ENCODE data around the gene MYRIP.

- no peak for TF ChIP-seq CREB5 (CRISPR knock-in tag; IDR thresholded peaks at IDR 0.05; ENCODE audit: low read depth)
- TF ChIP-seq ISL1 (CRISPR knock-in tag; IDR thresholded peaks at IDR 0.05), result no peak
- TF ChIP-seq, protein P1, sequence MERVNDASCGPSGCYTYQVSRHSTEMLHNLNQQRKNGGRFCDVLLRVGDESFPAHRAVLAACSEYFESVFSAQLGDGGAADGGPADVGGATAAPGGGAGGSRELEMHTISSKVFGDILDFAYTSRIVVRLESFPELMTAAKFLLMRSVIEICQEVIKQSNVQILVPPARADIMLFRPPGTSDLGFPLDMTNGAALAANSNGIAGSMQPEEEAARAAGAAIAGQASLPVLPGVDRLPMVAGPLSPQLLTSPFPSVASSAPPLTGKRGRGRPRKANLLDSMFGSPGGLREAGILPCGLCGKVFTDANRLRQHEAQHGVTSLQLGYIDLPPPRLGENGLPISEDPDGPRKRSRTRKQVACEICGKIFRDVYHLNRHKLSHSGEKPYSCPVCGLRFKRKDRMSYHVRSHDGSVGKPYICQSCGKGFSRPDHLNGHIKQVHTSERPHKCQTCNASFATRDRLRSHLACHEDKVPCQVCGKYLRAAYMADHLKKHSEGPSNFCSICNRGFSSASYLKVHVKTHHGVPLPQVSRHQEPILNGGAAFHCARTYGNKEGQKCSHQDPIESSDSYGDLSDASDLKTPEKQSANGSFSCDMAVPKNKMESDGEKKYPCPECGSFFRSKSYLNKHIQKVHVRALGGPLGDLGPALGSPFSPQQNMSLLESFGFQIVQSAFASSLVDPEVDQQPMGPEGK (CRISPR knock-in tag; IDR thresholded peaks at IDR 0.05; ENCODE audit: borderline replicate concordance), result no peak
- TF ChIP-seq, protein P2, sequence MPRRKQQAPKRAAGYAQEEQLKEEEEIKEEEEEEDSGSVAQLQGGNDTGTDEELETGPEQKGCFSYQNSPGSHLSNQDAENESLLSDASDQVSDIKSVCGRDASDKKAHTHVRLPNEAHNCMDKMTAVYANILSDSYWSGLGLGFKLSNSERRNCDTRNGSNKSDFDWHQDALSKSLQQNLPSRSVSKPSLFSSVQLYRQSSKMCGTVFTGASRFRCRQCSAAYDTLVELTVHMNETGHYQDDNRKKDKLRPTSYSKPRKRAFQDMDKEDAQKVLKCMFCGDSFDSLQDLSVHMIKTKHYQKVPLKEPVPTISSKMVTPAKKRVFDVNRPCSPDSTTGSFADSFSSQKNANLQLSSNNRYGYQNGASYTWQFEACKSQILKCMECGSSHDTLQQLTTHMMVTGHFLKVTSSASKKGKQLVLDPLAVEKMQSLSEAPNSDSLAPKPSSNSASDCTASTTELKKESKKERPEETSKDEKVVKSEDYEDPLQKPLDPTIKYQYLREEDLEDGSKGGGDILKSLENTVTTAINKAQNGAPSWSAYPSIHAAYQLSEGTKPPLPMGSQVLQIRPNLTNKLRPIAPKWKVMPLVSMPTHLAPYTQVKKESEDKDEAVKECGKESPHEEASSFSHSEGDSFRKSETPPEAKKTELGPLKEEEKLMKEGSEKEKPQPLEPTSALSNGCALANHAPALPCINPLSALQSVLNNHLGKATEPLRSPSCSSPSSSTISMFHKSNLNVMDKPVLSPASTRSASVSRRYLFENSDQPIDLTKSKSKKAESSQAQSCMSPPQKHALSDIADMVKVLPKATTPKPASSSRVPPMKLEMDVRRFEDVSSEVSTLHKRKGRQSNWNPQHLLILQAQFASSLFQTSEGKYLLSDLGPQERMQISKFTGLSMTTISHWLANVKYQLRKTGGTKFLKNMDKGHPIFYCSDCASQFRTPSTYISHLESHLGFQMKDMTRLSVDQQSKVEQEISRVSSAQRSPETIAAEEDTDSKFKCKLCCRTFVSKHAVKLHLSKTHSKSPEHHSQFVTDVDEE (CRISPR knock-in tag; IDR thresholded peaks at IDR 0.05), result no peak
- no peak for TF ChIP-seq BACH2 (CRISPR knock-in tag; IDR thresholded peaks at IDR 0.05; ENCODE audit: borderline replicate concordance)
- no peak for TF ChIP-seq ZFP3 (CRISPR knock-in tag; IDR thresholded peaks at IDR 0.05)
- no peak for TF ChIP-seq ZC3H10 (CRISPR knock-in tag; IDR thresholded peaks at IDR 0.05)
- TF ChIP-seq CSDC2 (CRISPR knock-in tag; IDR thresholded peaks at IDR 0.05), result no peak
Observed at GRCh38 chr3:40022297-40022827, 213.0 kb downstream of the MYRIP start.
